ENCODE measurements around the gene XRCC6.
"Not testable (repeated sequence)": the region's sequence is repeated elsewhere in the genome, so short reads cannot be mapped to it uniquely, and the experiment has no call there.

DNA sequence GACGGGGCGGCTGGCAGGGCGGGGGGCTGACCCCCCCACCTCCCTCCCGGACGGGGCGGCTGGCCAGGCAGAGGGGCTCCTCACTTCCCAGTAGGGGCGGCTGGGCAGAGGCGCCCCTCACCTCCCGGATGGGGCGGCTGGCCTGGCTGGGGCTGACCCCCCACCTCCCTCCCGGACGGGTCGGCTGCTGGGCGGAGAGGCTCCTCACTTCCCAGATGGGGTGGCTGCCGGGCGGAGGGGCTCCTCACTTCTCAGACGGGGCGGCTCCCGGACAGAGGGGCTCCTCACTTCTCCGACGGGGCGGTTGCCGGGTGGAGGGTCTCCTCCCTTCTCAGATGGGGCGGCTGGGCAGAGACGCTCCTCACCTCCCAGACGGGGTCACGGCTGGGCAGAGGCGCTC is 10.0 kb downstream of the XRCC6 start:
- TF ChIP-seq POLR2A (IDR thresholded peaks at IDR 0.05; ENCODE audit: low read depth, low read length); POLR2AphosphoS5 (IDR thresholded peaks at IDR 0.05; ENCODE audit: low read depth, low read length); TAF1 (IDR thresholded peaks at IDR 0.05; ENCODE audit: borderline replicate concordance, low read depth, low read length): not testable (repeated sequence)

Data from GM12892 (cell line).